ENCODE data around the gene AGBL4.

AGBL4 gene

DNA sequence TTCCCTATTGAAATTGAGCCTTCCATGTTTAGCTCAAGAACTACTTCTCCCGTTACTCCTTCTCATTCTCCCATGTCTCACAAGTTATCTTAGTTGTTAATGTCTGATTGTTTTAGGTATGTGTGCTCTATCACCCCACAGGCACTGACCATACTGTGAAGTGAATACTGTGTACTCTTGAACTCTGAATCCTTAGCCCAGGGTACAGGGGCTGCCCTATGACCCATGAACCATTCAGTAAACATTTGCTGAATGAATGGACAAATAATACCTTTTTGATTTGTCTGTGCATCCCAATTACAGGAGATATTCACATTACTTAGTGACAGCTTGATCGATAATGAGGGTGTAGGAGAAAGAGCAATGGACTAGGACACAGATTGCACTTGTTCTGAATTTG, 1077.7 kb downstream of the AGBL4 start:
- Histone ChIP-seq H3K79me2 (ENCODE audit: insufficient read depth, low read length) (no peaks in the 10 kb centered on the region), H4K20me1 (ENCODE audit: insufficient read depth, low read length) (no peaks in the 10 kb centered on the region), H3K27me3 (ENCODE audit: insufficient read depth, low read length) (no peaks in the 10 kb centered on the region), H3F3A (ENCODE audit: insufficient read depth, low read length) (no peaks in the 10 kb centered on the region), H3K9me2 (ENCODE audit: low read depth, low read length) (no peaks in the 10 kb centered on the region), H3K4me3 (ENCODE audit: low read depth, low read length, poor library complexity, severe bottlenecking) (no peak overlapping the region), H3K9me3 (ENCODE audit: low read length) (no peaks in the 10 kb centered on the region), H3K9ac (ENCODE audit: low read length) (no peak overlapping the region), H3K27ac (ENCODE audit: low read depth, low read length, poor library complexity, severe bottlenecking) (no peak overlapping the region), H3K36me3 (ENCODE audit: insufficient read depth, low read length) (no peaks in the 10 kb centered on the region), H3K4me1 (ENCODE audit: insufficient read depth, low read length, severe bottlenecking) (no peaks in the 10 kb centered on the region), H2AFZ (ENCODE audit: low read length) (no peak overlapping the region), H3K4me2 (ENCODE audit: low read length) (no peak overlapping the region)
- TF ChIP-seq, protein P1, sequence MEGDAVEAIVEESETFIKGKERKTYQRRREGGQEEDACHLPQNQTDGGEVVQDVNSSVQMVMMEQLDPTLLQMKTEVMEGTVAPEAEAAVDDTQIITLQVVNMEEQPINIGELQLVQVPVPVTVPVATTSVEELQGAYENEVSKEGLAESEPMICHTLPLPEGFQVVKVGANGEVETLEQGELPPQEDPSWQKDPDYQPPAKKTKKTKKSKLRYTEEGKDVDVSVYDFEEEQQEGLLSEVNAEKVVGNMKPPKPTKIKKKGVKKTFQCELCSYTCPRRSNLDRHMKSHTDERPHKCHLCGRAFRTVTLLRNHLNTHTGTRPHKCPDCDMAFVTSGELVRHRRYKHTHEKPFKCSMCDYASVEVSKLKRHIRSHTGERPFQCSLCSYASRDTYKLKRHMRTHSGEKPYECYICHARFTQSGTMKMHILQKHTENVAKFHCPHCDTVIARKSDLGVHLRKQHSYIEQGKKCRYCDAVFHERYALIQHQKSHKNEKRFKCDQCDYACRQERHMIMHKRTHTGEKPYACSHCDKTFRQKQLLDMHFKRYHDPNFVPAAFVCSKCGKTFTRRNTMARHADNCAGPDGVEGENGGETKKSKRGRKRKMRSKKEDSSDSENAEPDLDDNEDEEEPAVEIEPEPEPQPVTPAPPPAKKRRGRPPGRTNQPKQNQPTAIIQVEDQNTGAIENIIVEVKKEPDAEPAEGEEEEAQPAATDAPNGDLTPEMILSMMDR (IDR thresholded peaks at IDR 0.05; ENCODE audit: low read length), result no peak
- no peak for TF ChIP-seq EZH2 (IDR thresholded peaks at IDR 0.05; ENCODE audit: borderline replicate concordance, low read length)

DNA sequence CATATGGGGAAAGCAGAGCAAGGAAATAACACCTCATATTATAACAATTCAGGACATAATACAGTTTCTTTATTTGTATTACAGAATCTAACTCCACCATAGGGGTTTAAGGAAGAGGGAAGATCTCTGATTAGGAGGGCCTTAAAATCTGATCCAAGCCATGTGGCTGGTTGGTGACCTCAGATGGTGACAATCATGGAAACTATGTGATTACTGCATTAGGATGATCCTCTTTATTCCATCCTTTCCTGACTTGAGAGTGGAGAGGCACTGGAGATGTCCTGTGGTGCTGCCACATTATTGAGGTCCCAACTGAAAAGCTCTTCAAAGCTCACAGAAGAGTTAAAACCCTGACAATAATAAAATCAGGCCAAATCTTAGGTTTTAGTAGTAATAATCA, 1078.9 kb downstream of the AGBL4 start:
- no peaks in the 10 kb centered on the region for H3K9me2 ChIP-seq (ENCODE audit: low read depth, low read length)
- H3K4me3 ChIP-seq (ENCODE audit: low read depth, low read length, poor library complexity, severe bottlenecking), result no peak overlapping the region
- no peaks in the 10 kb centered on the region for H3K79me2 ChIP-seq (ENCODE audit: insufficient read depth, low read length)
- H3K27me3 ChIP-seq (ENCODE audit: insufficient read depth, low read length), result no peaks in the 10 kb centered on the region
- no peak overlapping the region for H3K9ac ChIP-seq (ENCODE audit: low read length)
- H3K4me1 ChIP-seq (ENCODE audit: insufficient read depth, low read length, severe bottlenecking), result no peaks in the 10 kb centered on the region
- H2AFZ ChIP-seq (ENCODE audit: low read length), result no peak overlapping the region
- no peak overlapping the region for H3K27ac ChIP-seq (ENCODE audit: low read depth, low read length, poor library complexity, severe bottlenecking)
- H3K36me3 ChIP-seq (ENCODE audit: insufficient read depth, low read length), result no peaks in the 10 kb centered on the region
- H3F3A ChIP-seq (ENCODE audit: insufficient read depth, low read length), result no peaks in the 10 kb centered on the region
- no peaks in the 10 kb centered on the region for H3K9me3 ChIP-seq (ENCODE audit: low read length)
- H3K4me2 ChIP-seq (ENCODE audit: low read length), result no peak overlapping the region
- TF ChIP-seq EZH2 (IDR thresholded peaks at IDR 0.05; ENCODE audit: borderline replicate concordance, low read length), result no peak
- TF ChIP-seq, protein P1 (IDR thresholded peaks at IDR 0.05; ENCODE audit: low read length), result no peak
- no peaks in the 10 kb centered on the region for H4K20me1 ChIP-seq (ENCODE audit: insufficient read depth, low read length)

DNA sequence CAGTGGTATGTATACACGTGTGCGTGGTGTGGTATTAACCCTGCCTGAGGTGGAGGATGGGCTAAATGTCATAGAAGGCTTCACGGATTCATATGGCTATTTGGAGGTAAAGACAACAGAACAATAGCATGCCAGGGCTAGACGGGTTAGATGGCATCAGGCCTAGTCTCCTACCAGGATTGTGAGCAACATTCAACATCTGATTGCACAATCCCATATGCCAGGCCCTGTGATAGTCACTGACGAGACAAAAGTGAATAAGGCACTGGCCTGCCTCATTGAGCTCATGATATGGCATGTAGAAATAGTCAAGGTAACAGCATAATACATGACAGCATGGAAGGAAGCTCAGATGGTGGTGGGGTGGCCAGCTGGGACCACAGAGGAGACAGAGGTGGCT, 1079.9 kb downstream of the AGBL4 start:
- Histone ChIP-seq H2AFZ (ENCODE audit: low read length) (no peak overlapping the region), H3K4me2 (ENCODE audit: low read length) (no peak overlapping the region), H3K27ac (ENCODE audit: low read depth, low read length, poor library complexity, severe bottlenecking) (no peak overlapping the region), H3K27me3 (ENCODE audit: insufficient read depth, low read length) (no peaks in the 10 kb centered on the region), H3K79me2 (ENCODE audit: insufficient read depth, low read length) (no peaks in the 10 kb centered on the region), H3K36me3 (ENCODE audit: insufficient read depth, low read length) (no peaks in the 10 kb centered on the region), H3K4me3 (ENCODE audit: low read depth, low read length, poor library complexity, severe bottlenecking) (no peak overlapping the region), H3K9ac (ENCODE audit: low read length) (no peak overlapping the region), H4K20me1 (ENCODE audit: insufficient read depth, low read length) (no peaks in the 10 kb centered on the region), H3F3A (ENCODE audit: insufficient read depth, low read length) (no peaks in the 10 kb centered on the region), H3K4me1 (ENCODE audit: insufficient read depth, low read length, severe bottlenecking) (no peaks in the 10 kb centered on the region), H3K9me2 (ENCODE audit: low read depth, low read length) (no peaks in the 10 kb centered on the region), H3K9me3 (ENCODE audit: low read length) (no peaks in the 10 kb centered on the region)
- no peak for TF ChIP-seq EZH2 (IDR thresholded peaks at IDR 0.05; ENCODE audit: borderline replicate concordance, low read length)
- TF ChIP-seq, protein P1 (IDR thresholded peaks at IDR 0.05; ENCODE audit: low read length), result no peak

Data from OCI-LY1 (cell line).